ENCODE results near the gene DUSP1.

DNA sequence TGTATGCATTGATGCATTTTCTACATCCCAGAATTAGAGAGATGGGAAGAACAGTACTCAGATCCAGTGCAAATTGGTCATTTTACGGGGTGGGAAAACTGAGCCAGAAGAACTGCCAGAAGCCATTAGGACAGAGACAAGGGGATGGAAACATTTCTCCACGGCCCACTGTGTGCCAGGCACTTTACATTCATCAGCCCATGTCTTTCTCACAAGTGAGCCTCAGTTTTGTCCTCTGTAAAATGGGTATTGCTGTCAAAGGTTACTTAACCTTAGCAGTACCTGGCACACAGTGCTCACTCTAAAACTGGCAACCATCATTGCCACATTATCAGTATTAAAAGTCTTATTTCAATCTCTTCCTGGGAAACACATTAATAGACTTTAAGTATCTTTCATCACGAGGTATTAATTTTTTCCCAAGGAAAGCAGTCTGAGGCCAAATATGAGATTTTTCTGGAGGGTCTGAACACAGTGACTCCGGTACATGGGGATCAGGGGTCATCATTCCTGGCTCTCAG, 5.2 kb downstream of the DUSP1 start:
- TF ChIP-seq, protein P1, sequence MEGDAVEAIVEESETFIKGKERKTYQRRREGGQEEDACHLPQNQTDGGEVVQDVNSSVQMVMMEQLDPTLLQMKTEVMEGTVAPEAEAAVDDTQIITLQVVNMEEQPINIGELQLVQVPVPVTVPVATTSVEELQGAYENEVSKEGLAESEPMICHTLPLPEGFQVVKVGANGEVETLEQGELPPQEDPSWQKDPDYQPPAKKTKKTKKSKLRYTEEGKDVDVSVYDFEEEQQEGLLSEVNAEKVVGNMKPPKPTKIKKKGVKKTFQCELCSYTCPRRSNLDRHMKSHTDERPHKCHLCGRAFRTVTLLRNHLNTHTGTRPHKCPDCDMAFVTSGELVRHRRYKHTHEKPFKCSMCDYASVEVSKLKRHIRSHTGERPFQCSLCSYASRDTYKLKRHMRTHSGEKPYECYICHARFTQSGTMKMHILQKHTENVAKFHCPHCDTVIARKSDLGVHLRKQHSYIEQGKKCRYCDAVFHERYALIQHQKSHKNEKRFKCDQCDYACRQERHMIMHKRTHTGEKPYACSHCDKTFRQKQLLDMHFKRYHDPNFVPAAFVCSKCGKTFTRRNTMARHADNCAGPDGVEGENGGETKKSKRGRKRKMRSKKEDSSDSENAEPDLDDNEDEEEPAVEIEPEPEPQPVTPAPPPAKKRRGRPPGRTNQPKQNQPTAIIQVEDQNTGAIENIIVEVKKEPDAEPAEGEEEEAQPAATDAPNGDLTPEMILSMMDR (IDR thresholded peaks at IDR 0.05) = no peak
- TF ChIP-seq POLR2A (IDR thresholded peaks at IDR 0.05) = no peak

Measured in body of pancreas (tissue), 4 donors.